ENCODE data around the gene SRCIN1.

SRCIN1 gene

GRCh38 chr17:38509772-38510420 is 95.9 kb downstream of the SRCIN1 start:
- TF ChIP-seq, protein P1, sequence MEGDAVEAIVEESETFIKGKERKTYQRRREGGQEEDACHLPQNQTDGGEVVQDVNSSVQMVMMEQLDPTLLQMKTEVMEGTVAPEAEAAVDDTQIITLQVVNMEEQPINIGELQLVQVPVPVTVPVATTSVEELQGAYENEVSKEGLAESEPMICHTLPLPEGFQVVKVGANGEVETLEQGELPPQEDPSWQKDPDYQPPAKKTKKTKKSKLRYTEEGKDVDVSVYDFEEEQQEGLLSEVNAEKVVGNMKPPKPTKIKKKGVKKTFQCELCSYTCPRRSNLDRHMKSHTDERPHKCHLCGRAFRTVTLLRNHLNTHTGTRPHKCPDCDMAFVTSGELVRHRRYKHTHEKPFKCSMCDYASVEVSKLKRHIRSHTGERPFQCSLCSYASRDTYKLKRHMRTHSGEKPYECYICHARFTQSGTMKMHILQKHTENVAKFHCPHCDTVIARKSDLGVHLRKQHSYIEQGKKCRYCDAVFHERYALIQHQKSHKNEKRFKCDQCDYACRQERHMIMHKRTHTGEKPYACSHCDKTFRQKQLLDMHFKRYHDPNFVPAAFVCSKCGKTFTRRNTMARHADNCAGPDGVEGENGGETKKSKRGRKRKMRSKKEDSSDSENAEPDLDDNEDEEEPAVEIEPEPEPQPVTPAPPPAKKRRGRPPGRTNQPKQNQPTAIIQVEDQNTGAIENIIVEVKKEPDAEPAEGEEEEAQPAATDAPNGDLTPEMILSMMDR (IDR thresholded peaks at IDR 0.05; ENCODE audit: insufficient read depth, low read length, poor library complexity, severe bottlenecking), result no peak
- no peak for TF ChIP-seq EZH2phosphoT487 (conservative IDR thresholded peaks at IDR 0.05; ENCODE audit: low read length)
- H3K4me3 ChIP-seq (ENCODE audit: insufficient read depth, low read length, poor library complexity, severe bottlenecking), result no peak overlapping the region
- H3K27me3 ChIP-seq (ENCODE audit: low read length), result no peaks in the 10 kb centered on the region
- no peaks in the 10 kb centered on the region for H3K36me3 ChIP-seq (ENCODE audit: low read length)
- no peaks in the 10 kb centered on the region for H3K9me2 ChIP-seq (replicated peaks; ENCODE audit: insufficient read depth, low read length)
- H3K4me2 ChIP-seq (ENCODE audit: low read depth, low read length, poor library complexity, severe bottlenecking), result no peak overlapping the region
- no peaks in the 10 kb centered on the region for H4K20me1 ChIP-seq (ENCODE audit: low read depth, low read length)
- H3K9ac ChIP-seq (ENCODE audit: low read length), result no peak overlapping the region
- H3K79me2 ChIP-seq (ENCODE audit: insufficient read depth, low read length), result no peaks in the 10 kb centered on the region
- H3K27ac ChIP-seq (ENCODE audit: low read depth, low read length), result no peak overlapping the region
- H2AFZ ChIP-seq (ENCODE audit: low read depth, low read length, severe bottlenecking), result no peak overlapping the region
- no peaks in the 10 kb centered on the region for H3F3A ChIP-seq (ENCODE audit: insufficient read depth)
- H3K9me3 ChIP-seq (ENCODE audit: insufficient read depth, low read length), result no peaks in the 10 kb centered on the region

GRCh38 chr17:38508954-38509771 is 96.6 kb downstream of the SRCIN1 start:
- H3F3A ChIP-seq (ENCODE audit: insufficient read depth), result no peaks in the 10 kb centered on the region
- H3K36me3 ChIP-seq (ENCODE audit: low read length), result no peaks in the 10 kb centered on the region
- no peak overlapping the region for H3K9ac ChIP-seq (ENCODE audit: low read length)
- no peaks in the 10 kb centered on the region for H3K9me3 ChIP-seq (ENCODE audit: insufficient read depth, low read length)
- no peaks in the 10 kb centered on the region for H3K9me2 ChIP-seq (replicated peaks; ENCODE audit: insufficient read depth, low read length)
- H3K4me3 ChIP-seq (ENCODE audit: insufficient read depth, low read length, poor library complexity, severe bottlenecking), result no peak overlapping the region
- H3K4me2 ChIP-seq (ENCODE audit: low read depth, low read length, poor library complexity, severe bottlenecking), result no peak overlapping the region
- H2AFZ ChIP-seq (ENCODE audit: low read depth, low read length, severe bottlenecking), result no peak overlapping the region
- TF ChIP-seq EZH2phosphoT487 (conservative IDR thresholded peaks at IDR 0.05; ENCODE audit: low read length), result no peak
- TF ChIP-seq, protein P1 (IDR thresholded peaks at IDR 0.05; ENCODE audit: insufficient read depth, low read length, poor library complexity, severe bottlenecking), result peak; percentile 45
- H3K79me2 ChIP-seq (ENCODE audit: insufficient read depth, low read length), result no peaks in the 10 kb centered on the region
- no peak overlapping the region for H3K27ac ChIP-seq (ENCODE audit: low read depth, low read length)
- H4K20me1 ChIP-seq (ENCODE audit: low read depth, low read length), result no peaks in the 10 kb centered on the region
- no peaks in the 10 kb centered on the region for H3K27me3 ChIP-seq (ENCODE audit: low read length)

GRCh38 chr17:38508570-38508950 is 97.2 kb downstream of the SRCIN1 start:
- Histone ChIP-seq H3K9me2 (replicated peaks; ENCODE audit: insufficient read depth, low read length) (no peaks in the 10 kb centered on the region), H3K4me3 (ENCODE audit: insufficient read depth, low read length, poor library complexity, severe bottlenecking) (no peak overlapping the region), H4K20me1 (ENCODE audit: low read depth, low read length) (no peaks in the 10 kb centered on the region), H3K27ac (ENCODE audit: low read depth, low read length) (no peak overlapping the region), H2AFZ (ENCODE audit: low read depth, low read length, severe bottlenecking) (no peak overlapping the region), H3K27me3 (ENCODE audit: low read length) (no peaks in the 10 kb centered on the region), H3K4me2 (ENCODE audit: low read depth, low read length, poor library complexity, severe bottlenecking) (no peak overlapping the region), H3F3A (ENCODE audit: insufficient read depth) (no peaks in the 10 kb centered on the region), H3K36me3 (ENCODE audit: low read length) (no peaks in the 10 kb centered on the region), H3K9ac (ENCODE audit: low read length) (no peak overlapping the region), H3K9me3 (ENCODE audit: insufficient read depth, low read length) (no peaks in the 10 kb centered on the region), H3K79me2 (ENCODE audit: insufficient read depth, low read length) (no peaks in the 10 kb centered on the region)
- TF ChIP-seq EZH2phosphoT487 (conservative IDR thresholded peaks at IDR 0.05; ENCODE audit: low read length), result no peak
- TF ChIP-seq, protein P1 (IDR thresholded peaks at IDR 0.05; ENCODE audit: insufficient read depth, low read length, poor library complexity, severe bottlenecking), result no peak
